IMR-90 (cell line): ENCODE results near the gene MBNL3. TPM values are rescaled to one million over a fixed set of nuclear protein-coding genes. Genes with fewer than 3 reads are reported as not detected.

ENCODE experiments used
- ATAC-seq: fragments of 200-7000 bp; cut with Tn5 transposase; 2 replicates; pipeline ENCODE4 v1.9.1; 2020; ENCODE audit warnings: low read depth, mild to moderate bottlenecking, moderate library complexity
- BruUV-seq: library from RNA; stranded (reverse); fragments of 400-500 nt; replicated peaks from 2 replicates; lab custom pipeline; 2021; lab: Mats Ljungman, UMichigan
- CTCF ChIA-PET: fragments of 300-600 bp; formaldehyde crosslinking; extraction: SDS; loops from one replicate; lab custom pipeline; 2021; ENCODE audit warnings: antibody characterized with exemption; lab: Yijun Ruan, JAX
- POLR2A ChIA-PET: fragments of 300-600 bp; sonication (Branson Sonifier 250); formaldehyde crosslinking; loops from one replicate; lab custom pipeline; 2022; ENCODE audit warnings: antibody characterized with exemption; ENCODE audit not compliant: unreplicated experiment; lab: Charles Lee
- DNase-seq: peaks from one replicate; pipeline ENCODE4 v3.0.0; 2013
- H2AFZ ChIP-seq: replicated peaks from 2 replicates; pipeline ENCODE3; 2013; ENCODE audit warnings: low read length, mild to moderate bottlenecking; ENCODE audit not compliant: poor library complexity
- H2AK5ac ChIP-seq: 2 replicates; pipeline ENCODE4 v1.6.1; 2013; ENCODE audit warnings: low read depth, low read length, inconsistent platforms
- H2AK9ac ChIP-seq: replicated peaks from 2 replicates; pipeline ENCODE3; 2013; ENCODE audit warnings: mild to moderate bottlenecking, low read depth, low read length, moderate library complexity; ENCODE audit not compliant: poor library complexity
- H2BK120ac ChIP-seq: 2 replicates; pipeline ENCODE4 v1.6.1; 2013; ENCODE audit warnings: low read depth, low read length, inconsistent platforms
- H2BK15ac ChIP-seq: 3 replicates; pipeline ENCODE4 v1.6.1; 2013; ENCODE audit warnings: low read depth, low read length, inconsistent platforms
- H2BK20ac ChIP-seq: 2 replicates; pipeline ENCODE4 v1.6.1; 2013; ENCODE audit warnings: low read depth, mild to moderate bottlenecking, inconsistent platforms, low read length, moderate library complexity
- H2BK5ac ChIP-seq: 2 replicates; pipeline ENCODE4 v1.6.1; 2013; ENCODE audit warnings: mild to moderate bottlenecking, low read depth, low read length, inconsistent platforms; ENCODE audit not compliant: poor library complexity, severe bottlenecking
- H3K14ac ChIP-seq: replicated peaks from 2 replicates; pipeline ENCODE4 v1.6.1; 2013; ENCODE audit warnings: low read depth, low read length, inconsistent platforms
- H3K18ac ChIP-seq: 2 replicates; pipeline ENCODE4 v1.6.1; 2013; ENCODE audit warnings: low read depth, low read length, control low read depth
- H3K23ac ChIP-seq: 2 replicates; pipeline ENCODE4 v1.6.1; 2013; ENCODE audit warnings: low read depth, low read length, inconsistent platforms
- H3K27ac ChIP-seq: 2 replicates; pipeline ENCODE4 v1.5.1; 2013; ENCODE audit warnings: mild to moderate bottlenecking, control low read depth, low read length; ENCODE audit not compliant: insufficient read depth
- H3K27me3 ChIP-seq: 2 replicates; pipeline ENCODE4 v1.6.1; 2013; ENCODE audit warnings: low read length; ENCODE audit not compliant: control insufficient read depth, insufficient read depth
- H3K36me3 ChIP-seq: 2 replicates; pipeline ENCODE4 v1.6.1; 2013; ENCODE audit warnings: low read length, mixed read lengths; ENCODE audit not compliant: control insufficient read depth, insufficient read depth
- H3K4ac ChIP-seq: 2 replicates; pipeline ENCODE4 v1.6.1; 2013; ENCODE audit warnings: low read depth, low read length, inconsistent platforms
- H3K4me1 ChIP-seq: 2 replicates; pipeline ENCODE4 v1.6.1; 2013; ENCODE audit warnings: low read length, mixed read lengths; ENCODE audit not compliant: control insufficient read depth, insufficient read depth
- H3K4me2 ChIP-seq: 2 replicates; pipeline ENCODE4 v1.6.1; 2013; ENCODE audit warnings: low read depth, mild to moderate bottlenecking, control low read depth, low read length, moderate library complexity
- H3K4me3 ChIP-seq: 2 replicates; pipeline ENCODE4 v1.5.1; 2013; ENCODE audit warnings: low read depth, mild to moderate bottlenecking, control low read depth, low read length, moderate library complexity; ENCODE audit not compliant: insufficient read depth
- H3K56ac ChIP-seq: 2 replicates; pipeline ENCODE4 v1.6.1; 2013; ENCODE audit warnings: low read length, inconsistent platforms; ENCODE audit not compliant: insufficient read depth; ENCODE audit errors: extremely low read depth
- H3K79me1 ChIP-seq, 2 experiments: 2 replicates each; pipeline ENCODE4 v1.6.1; 2013; ENCODE audit warnings: low read length in 2 of 2, inconsistent platforms in 1 of 2, low read depth in 1 of 2
- H3K9ac ChIP-seq: 2 replicates; pipeline ENCODE4 v1.6.1; 2013; ENCODE audit warnings: low read depth, low read length, control low read depth
- H3K9me1 ChIP-seq: 2 replicates; pipeline ENCODE4 v1.6.1; 2013; ENCODE audit warnings: low read length, inconsistent platforms; ENCODE audit not compliant: insufficient read depth
- H3K9me3 ChIP-seq: 2 replicates; pipeline ENCODE4 v1.6.1; 2013; ENCODE audit warnings: low read length; ENCODE audit not compliant: control insufficient read depth, insufficient read depth
- H4K20me1 ChIP-seq: 2 replicates; pipeline ENCODE4 v1.6.1; 2013; ENCODE audit warnings: low read length, inconsistent platforms; ENCODE audit not compliant: insufficient read depth
- H4K5ac ChIP-seq: 2 replicates; pipeline ENCODE4 v1.6.1; 2013; ENCODE audit warnings: mild to moderate bottlenecking, low read depth, low read length, control low read depth
- H4K8ac ChIP-seq, 2 experiments: 2 replicates each; pipeline ENCODE4 v1.6.1; 2013; ENCODE audit warnings: low read depth in 2 of 2, low read length in 2 of 2, control low read depth in 1 of 2, inconsistent platforms in 1 of 2
- H4K91ac ChIP-seq: 2 replicates; pipeline ENCODE4 v1.6.1; 2013; ENCODE audit warnings: low read depth, low read length, inconsistent platforms; ENCODE audit not compliant: insufficient read depth
- BHLHE40 ChIP-seq: fragments of 150-350 bp; IDR thresholded peaks from 2 replicates; pipeline ENCODE4 v1.6.1; 2016; ENCODE audit warnings: mild to moderate bottlenecking, low read depth, low read length
- CEBPB ChIP-seq: IDR thresholded peaks from 2 replicates; pipeline ENCODE4 v1.6.1; 2012; ENCODE audit warnings: low read depth, low read length, improper control_type of control experiment
- CHD1 ChIP-seq: IDR thresholded peaks from 2 replicates; pipeline ENCODE4 v1.6.1; 2012; ENCODE audit warnings: low read depth, low read length, improper control_type of control experiment
- FOS ChIP-seq: fragments of 150-350 bp; IDR thresholded peaks from 2 replicates; pipeline ENCODE4 v1.6.1; 2016; ENCODE audit warnings: low read depth, low read length
- MAFK ChIP-seq: IDR thresholded peaks from 2 replicates; pipeline ENCODE4 v1.6.1; 2012; ENCODE audit warnings: low read depth, low read length, improper control_type of control experiment
- MXI1 ChIP-seq: IDR thresholded peaks from 2 replicates; pipeline ENCODE4 v1.6.1; 2012; ENCODE audit warnings: low read depth, mild to moderate bottlenecking, low read length, moderate library complexity, borderline replicate concordance
- NFE2L2 ChIP-seq: fragments of 150-350 bp; IDR thresholded peaks from 2 replicates; pipeline ENCODE4 v1.6.1; 2016; ENCODE audit warnings: low read depth, mild to moderate bottlenecking, low read length
- POLR2A ChIP-seq: IDR thresholded peaks from 2 replicates; pipeline ENCODE4 v1.6.1; 2012; ENCODE audit warnings: mild to moderate bottlenecking, low read depth, low read length
- RAD21 ChIP-seq: IDR thresholded peaks from 2 replicates; pipeline ENCODE4 v1.6.1; 2012; ENCODE audit warnings: low read length, improper control_type of control experiment
- RCOR1 ChIP-seq: IDR thresholded peaks from 2 replicates; pipeline ENCODE4 v1.6.1; 2012; ENCODE audit warnings: mild to moderate bottlenecking, low read length, improper control_type of control experiment; ENCODE audit not compliant: insufficient replicate concordance
- RFX5 ChIP-seq: IDR thresholded peaks from 2 replicates; pipeline ENCODE4 v1.8.0; 2012; ENCODE audit warnings: low read depth, mild to moderate bottlenecking, low read length, moderate library complexity
- SMC3 ChIP-seq: fragments of 150-350 bp; IDR thresholded peaks from 2 replicates; pipeline ENCODE4 v1.6.1; 2016; ENCODE audit warnings: low read depth, mild to moderate bottlenecking, antibody characterized with exemption, low read length, moderate library complexity
- WGBS, 2 experiments: methylation state at CpG; one replicate each; pipeline versions ENCODE4 v1.1.5 to v1.1.7; 2013; ENCODE audit warnings: missing lambda C conversion rate in 2 of 2; ENCODE audit not compliant: insufficient read length in 1 of 2; ENCODE audit errors: extremely low coverage in 2 of 2; 5-methylcytosine and 5-hydroxymethylcytosine counted together
- dilution Hi-C: fragments of 300-500 bp; cut with HindIII; formaldehyde crosslinking; loops from one replicate; pipeline ENCODE4 v1.14.3; 2018; ENCODE audit warnings: low sequenced_read_pairs; ENCODE audit not compliant: unreplicated experiment
- in situ Hi-C: fragments of 300-500 bp; cut with MboI; formaldehyde crosslinking; loops from 3 replicates; pipeline ENCODE4 v1.14.3; 2019; ENCODE audit warnings: low sequenced_read_pairs, inconsistent platforms, mixed read lengths
- intact Hi-C: fragments of 100-400 bp; cut with micrococcal nuclease; formaldehyde crosslinking; loops from 2 replicates; pipeline ENCODE4 v1.10.0; 2022
- polyA plus RNA-seq, 3 experiments: library from polyadenylated mRNA; depleted of rRNA; stranded (reverse); fragments of >200 nt; gene quantifications; 2 replicates each; pipeline ENCODE4 v1.2.3, GENCODE V29; 2012; ENCODE audit warnings: low replicate concordance in 1 of 3
- total RNA-seq: library from RNA; depleted of rRNA; stranded (reverse); fragments of >200 nt; gene quantifications from 2 replicates; pipeline ENCODE4 v1.2.3, GENCODE V29; 2012
- TF ChIP-seq, protein P1 (sequence below): fragments of 150-350 bp; IDR thresholded peaks from 2 replicates; pipeline ENCODE4 v1.6.1; 2017; ENCODE audit warnings: mild to moderate bottlenecking, antibody characterized with exemption, low read length, low read depth
- TF ChIP-seq, protein P2 (sequence below): fragments of 150-350 bp; IDR thresholded peaks from 2 replicates; pipeline ENCODE4 v1.6.1; 2016; ENCODE audit warnings: low read depth, mild to moderate bottlenecking, low read length, moderate library complexity, borderline replicate concordance
- TF ChIP-seq, protein P3 (sequence below): conservative IDR thresholded peaks from 2 replicates; pipeline ENCODE4 v1.5.1; 2012; ENCODE audit warnings: mild to moderate bottlenecking, low read depth, low read length, improper control_type of control experiment

Gene MBNL3
- total and polyA plus RNA-seq, 2 of the 4 experiments (the other 2 are of a cell fraction) = 0.32 to 1.1 TPM

DNA sequence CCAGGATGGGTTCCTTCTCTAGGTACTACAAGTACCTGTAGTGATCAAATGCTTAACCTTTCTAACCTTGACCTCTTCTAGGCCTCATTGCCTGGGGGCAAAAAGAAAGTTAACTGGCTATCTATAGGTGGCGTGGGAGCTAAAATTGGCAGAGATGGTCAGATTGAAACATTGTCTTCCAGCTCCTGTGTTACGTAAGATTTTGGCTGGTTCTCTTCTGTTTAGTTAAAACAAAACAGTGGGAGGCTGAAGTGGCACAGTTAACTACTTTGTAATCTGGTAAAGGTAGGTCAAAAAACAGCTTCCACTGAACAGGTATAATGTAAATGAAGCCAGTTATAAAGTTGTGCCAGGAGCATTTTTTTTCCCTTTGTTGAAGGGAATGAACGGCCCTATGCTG is 115.2 kb downstream of the MBNL3 start:
- Histone ChIP-seq H2AFZ (no peak overlapping the region), H3K9me1 (no peaks in the 10 kb centered on the region), H2BK5ac (no peak overlapping the region), H3K27me3 (no peaks in the 10 kb centered on the region; the same call in 1 of the 2 replicates), H2BK120ac (no peak overlapping the region), H3K36me3 (no peaks in the 10 kb centered on the region), H2AK5ac (no peak overlapping the region), H2BK15ac (no peak overlapping the region), H2AK9ac (no peak overlapping the region), H2BK20ac (no peak overlapping the region), H3K18ac (no peak overlapping the region), H3K4ac (no peak overlapping the region), H4K8ac (no peak overlapping the region), H3K4me2 (no peak overlapping the region), H4K5ac (no peak overlapping the region), H3K14ac (no peak overlapping the region), H3K4me3 (no peak overlapping the region), H4K20me1 (no peaks in the 10 kb centered on the region), H4K91ac (no peak overlapping the region), H3K27ac (no peak overlapping the region), H3K9ac (no peak overlapping the region), H3K56ac (no peak overlapping the region), H3K23ac (no peak overlapping the region), H3K9me3 (no peaks in the 10 kb centered on the region), H3K4me1 (no peaks in the 10 kb centered on the region), H3K79me1 (no peaks in the 10 kb centered on the region)
- intact Hi-C loops (no loop called here), dilution Hi-C loops (no loop called here), in situ Hi-C loops (no loop called here)
- DNase-seq (no peak), ATAC-seq (no peak)
- ChIA-PET CTCF (no interaction called here), POLR2A (no interaction called here)
- no TSS peak for BruUV-seq
- TF ChIP-seq, protein P1, sequence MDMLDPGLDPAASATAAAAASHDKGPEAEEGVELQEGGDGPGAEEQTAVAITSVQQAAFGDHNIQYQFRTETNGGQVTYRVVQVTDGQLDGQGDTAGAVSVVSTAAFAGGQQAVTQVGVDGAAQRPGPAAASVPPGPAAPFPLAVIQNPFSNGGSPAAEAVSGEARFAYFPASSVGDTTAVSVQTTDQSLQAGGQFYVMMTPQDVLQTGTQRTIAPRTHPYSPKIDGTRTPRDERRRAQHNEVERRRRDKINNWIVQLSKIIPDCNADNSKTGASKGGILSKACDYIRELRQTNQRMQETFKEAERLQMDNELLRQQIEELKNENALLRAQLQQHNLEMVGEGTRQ = no peak
- TF ChIP-seq BHLHE40 (no peak), NFE2L2 (no peak), POLR2A (no peak), CEBPB (no peak), CHD1 (no peak), RFX5 (no peak), MAFK (no peak), RAD21 (no peak), RCOR1 (no peak), MXI1 (no peak), FOS (no peak), SMC3 (no peak)
- TF ChIP-seq, protein P2, sequence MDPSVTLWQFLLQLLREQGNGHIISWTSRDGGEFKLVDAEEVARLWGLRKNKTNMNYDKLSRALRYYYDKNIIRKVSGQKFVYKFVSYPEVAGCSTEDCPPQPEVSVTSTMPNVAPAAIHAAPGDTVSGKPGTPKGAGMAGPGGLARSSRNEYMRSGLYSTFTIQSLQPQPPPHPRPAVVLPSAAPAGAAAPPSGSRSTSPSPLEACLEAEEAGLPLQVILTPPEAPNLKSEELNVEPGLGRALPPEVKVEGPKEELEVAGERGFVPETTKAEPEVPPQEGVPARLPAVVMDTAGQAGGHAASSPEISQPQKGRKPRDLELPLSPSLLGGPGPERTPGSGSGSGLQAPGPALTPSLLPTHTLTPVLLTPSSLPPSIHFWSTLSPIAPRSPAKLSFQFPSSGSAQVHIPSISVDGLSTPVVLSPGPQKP = no peak
- TF ChIP-seq, protein P3, sequence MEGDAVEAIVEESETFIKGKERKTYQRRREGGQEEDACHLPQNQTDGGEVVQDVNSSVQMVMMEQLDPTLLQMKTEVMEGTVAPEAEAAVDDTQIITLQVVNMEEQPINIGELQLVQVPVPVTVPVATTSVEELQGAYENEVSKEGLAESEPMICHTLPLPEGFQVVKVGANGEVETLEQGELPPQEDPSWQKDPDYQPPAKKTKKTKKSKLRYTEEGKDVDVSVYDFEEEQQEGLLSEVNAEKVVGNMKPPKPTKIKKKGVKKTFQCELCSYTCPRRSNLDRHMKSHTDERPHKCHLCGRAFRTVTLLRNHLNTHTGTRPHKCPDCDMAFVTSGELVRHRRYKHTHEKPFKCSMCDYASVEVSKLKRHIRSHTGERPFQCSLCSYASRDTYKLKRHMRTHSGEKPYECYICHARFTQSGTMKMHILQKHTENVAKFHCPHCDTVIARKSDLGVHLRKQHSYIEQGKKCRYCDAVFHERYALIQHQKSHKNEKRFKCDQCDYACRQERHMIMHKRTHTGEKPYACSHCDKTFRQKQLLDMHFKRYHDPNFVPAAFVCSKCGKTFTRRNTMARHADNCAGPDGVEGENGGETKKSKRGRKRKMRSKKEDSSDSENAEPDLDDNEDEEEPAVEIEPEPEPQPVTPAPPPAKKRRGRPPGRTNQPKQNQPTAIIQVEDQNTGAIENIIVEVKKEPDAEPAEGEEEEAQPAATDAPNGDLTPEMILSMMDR = no peak
- no CpG with 5 or more reads among the region's 3 CpGs for WGBS, 2 experiments
